ENCODE results near the gene FNIP1. TPM values are rescaled to one million over a fixed set of nuclear protein-coding genes. Genes with fewer than 3 reads are reported as not detected.
A peak's percentile ranks its signal among the peaks of the same experiment; 100 is the strongest.

The FNIP1 gene
- total and polyA plus RNA-seq, 2 donors from 2014 or later: 2.9 to 31.1 TPM

DNA sequence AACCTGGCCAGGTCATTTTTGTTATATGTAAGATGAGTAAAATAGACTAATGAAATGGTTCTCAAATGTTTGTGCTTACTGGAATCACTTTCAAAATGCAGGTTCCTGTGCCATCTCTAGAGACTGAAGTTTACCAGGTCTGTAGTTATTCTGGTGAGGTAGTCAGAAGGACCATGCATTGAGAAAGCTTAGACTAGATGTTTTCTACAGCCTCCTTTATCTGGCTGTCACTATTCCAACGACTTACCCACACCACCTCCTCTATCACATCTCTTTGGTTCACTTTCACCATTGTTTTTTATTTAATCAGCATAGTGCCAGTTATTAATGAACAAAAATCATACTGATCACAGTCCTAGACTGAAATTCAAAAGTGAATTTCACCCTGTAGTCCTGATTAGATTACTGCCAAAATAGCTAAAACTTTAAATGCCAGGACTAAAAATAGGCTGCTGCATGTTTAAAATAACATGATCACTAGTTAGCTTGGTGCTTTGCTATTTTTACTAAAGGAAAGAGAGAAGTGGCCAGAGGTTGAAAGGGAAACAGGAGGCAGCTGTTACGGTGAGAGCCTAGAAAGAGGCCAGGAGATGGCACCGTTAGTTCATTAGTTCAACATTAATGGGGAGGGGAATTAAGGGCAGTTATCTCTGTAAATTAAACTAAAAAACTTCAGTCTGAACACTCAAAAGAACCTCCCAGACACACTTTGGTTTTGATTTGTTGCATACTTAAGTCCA is 13.9 kb upstream of the FNIP1 start:
- H3K27ac ChIP-seq (ENCODE audit: low read depth in 2 of 2, low read length in 2 of 2): no peak overlapping the region
- DNase-seq (peak in 1 of 5 donors; percentile 7), FAIRE-seq (no peak)
- no peak overlapping the region for H3K9ac ChIP-seq (ENCODE audit: low read length in 3 of 3)
- H3K4me3 ChIP-seq (ENCODE audit: low read length in 3 of 3): no peak overlapping the region
- H3K36me3 ChIP-seq (ENCODE audit: control insufficient read depth in 2 of 3, insufficient read depth in 3 of 3, low read length in 3 of 3): no peaks in the 10 kb centered on the region
- no peaks in the 10 kb centered on the region for H3K27me3 ChIP-seq (ENCODE audit: control insufficient read depth, insufficient read depth, low read length)
- TF ChIP-seq, protein P1, sequence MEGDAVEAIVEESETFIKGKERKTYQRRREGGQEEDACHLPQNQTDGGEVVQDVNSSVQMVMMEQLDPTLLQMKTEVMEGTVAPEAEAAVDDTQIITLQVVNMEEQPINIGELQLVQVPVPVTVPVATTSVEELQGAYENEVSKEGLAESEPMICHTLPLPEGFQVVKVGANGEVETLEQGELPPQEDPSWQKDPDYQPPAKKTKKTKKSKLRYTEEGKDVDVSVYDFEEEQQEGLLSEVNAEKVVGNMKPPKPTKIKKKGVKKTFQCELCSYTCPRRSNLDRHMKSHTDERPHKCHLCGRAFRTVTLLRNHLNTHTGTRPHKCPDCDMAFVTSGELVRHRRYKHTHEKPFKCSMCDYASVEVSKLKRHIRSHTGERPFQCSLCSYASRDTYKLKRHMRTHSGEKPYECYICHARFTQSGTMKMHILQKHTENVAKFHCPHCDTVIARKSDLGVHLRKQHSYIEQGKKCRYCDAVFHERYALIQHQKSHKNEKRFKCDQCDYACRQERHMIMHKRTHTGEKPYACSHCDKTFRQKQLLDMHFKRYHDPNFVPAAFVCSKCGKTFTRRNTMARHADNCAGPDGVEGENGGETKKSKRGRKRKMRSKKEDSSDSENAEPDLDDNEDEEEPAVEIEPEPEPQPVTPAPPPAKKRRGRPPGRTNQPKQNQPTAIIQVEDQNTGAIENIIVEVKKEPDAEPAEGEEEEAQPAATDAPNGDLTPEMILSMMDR (IDR thresholded peaks at IDR 0.05; ENCODE audit: borderline replicate concordance, extremely low read depth, insufficient read depth): peak; percentile 22
- H3K4me1 ChIP-seq (ENCODE audit: control insufficient read depth in 2 of 3, insufficient read depth in 2 of 3, low read depth in 1 of 3, low read length in 3 of 3): no peaks in the 10 kb centered on the region
- no peaks in the 10 kb centered on the region for H3K9me3 ChIP-seq (ENCODE audit: control insufficient read depth in 2 of 3, insufficient read depth in 1 of 3, low read length in 3 of 3)
- intact Hi-C loops (cut with DNase I): no loop called here

DNA sequence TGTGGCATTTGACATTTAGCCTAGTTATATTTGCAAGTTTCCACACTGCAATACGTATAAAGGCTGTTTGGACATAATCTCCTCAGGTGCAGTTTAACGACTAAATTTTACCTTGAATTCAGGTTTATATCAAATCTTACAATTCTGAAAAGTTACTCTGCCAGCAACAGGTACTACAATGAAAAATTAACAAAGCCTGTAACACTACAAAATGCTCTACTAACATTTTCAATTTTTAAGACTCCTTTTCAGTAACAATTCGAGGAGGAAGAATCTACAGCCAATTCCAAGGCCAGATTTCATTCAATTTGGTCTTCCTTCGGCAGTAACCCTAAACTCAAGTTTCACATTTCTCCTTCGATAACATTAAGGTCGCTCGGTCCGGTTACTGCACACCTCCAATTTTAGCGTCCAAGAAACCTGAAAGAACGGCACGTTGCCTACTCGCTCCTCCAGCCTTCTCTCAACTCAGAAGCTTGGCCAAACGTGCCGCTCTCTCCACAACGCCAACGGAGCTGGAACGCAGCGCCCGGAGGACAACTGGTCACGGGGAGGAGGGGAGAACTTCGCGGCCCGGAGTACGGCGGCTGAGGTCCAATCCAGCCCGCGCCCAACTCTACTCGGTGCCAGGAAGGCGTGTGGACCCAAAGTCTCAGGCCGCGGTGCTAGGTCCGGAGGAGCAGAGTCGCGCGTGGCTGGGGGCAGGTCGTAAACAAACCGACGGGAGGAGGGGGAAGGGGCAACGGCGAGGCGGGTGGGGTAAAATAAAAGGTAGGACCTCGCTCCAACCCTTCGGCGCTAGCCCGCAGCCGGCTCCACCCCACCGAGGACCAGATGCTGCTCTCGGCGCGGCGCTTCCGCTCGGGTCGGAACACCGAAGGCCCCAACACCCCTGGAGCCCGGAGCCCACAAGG is 681 bp downstream of the FNIP1 start:
- no peak for FAIRE-seq
- peak overlapping the region; percentile 98 to 99 for H3K27ac ChIP-seq (ENCODE audit: low read depth in 2 of 2, low read length in 2 of 2)
- peaks cover 0 to 9% (median 3%) of the 10 kb centered on the region in 3 donors for H3K4me1 ChIP-seq (ENCODE audit: control insufficient read depth in 2 of 3, insufficient read depth in 2 of 3, low read depth in 1 of 3, low read length in 3 of 3)
- H3K4me3 ChIP-seq (ENCODE audit: low read length in 3 of 3): peak overlapping the region; percentile 89 to 95 (median 93)
- intact Hi-C loops (cut with DNase I): no loop called here
- peak overlapping the region; percentile 52 to 96 (median 83) for H3K9ac ChIP-seq (ENCODE audit: low read length in 3 of 3)
- TF ChIP-seq, protein P1 (IDR thresholded peaks at IDR 0.05; ENCODE audit: borderline replicate concordance, extremely low read depth, insufficient read depth): no peak
- DNase-seq: peak in 4 of 5 donors; percentile 65 to 92 (median 76)
- no peaks in the 10 kb centered on the region for H3K36me3 ChIP-seq (ENCODE audit: control insufficient read depth in 2 of 3, insufficient read depth in 3 of 3, low read length in 3 of 3)
- H3K9me3 ChIP-seq (ENCODE audit: control insufficient read depth in 2 of 3, insufficient read depth in 1 of 3, low read length in 3 of 3): no peaks in the 10 kb centered on the region
- no peaks in the 10 kb centered on the region for H3K27me3 ChIP-seq (ENCODE audit: control insufficient read depth, insufficient read depth, low read length)

DNA sequence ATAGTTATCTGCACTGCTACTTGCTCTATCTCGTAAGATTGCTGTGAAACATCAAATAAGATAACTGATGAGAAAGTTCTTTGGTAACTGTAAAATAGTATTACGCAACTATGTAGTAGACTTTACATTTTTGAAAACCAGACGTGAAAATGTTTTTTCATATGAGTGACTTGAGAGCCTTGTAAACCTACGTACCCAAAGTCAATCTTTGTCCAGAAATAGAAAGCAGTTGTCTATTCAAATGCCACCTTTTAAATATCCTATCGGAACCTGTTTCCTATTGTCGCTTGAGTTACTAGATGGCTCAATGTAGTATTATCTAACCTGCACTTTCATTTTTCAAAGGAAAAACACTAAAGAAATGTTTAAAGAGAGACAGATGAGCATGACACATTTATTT is 1.6 kb downstream of the FNIP1 start:
- DNase-seq (no peak), FAIRE-seq (no peak)
- intact Hi-C loops (cut with DNase I): no loop called here
- TF ChIP-seq, protein P1 (IDR thresholded peaks at IDR 0.05; ENCODE audit: borderline replicate concordance, extremely low read depth, insufficient read depth): no peak
- Histone ChIP-seq H3K27me3 (ENCODE audit: control insufficient read depth, insufficient read depth, low read length) (no peaks in the 10 kb centered on the region), H3K36me3 (ENCODE audit: control insufficient read depth in 2 of 3, insufficient read depth in 3 of 3, low read length in 3 of 3) (no peaks in the 10 kb centered on the region), H3K27ac (ENCODE audit: low read depth in 2 of 2, low read length in 2 of 2) (no peak overlapping the region), H3K9ac (ENCODE audit: low read length in 3 of 3) (no peak overlapping the region), H3K4me3 (ENCODE audit: low read length in 3 of 3) (peak overlapping the region in 2 of 3 donors; percentile 93 to 95), H3K4me1 (ENCODE audit: control insufficient read depth in 2 of 3, insufficient read depth in 2 of 3, low read depth in 1 of 3, low read length in 3 of 3) (peaks cover 0 to 9% (median 3%) of the 10 kb centered on the region in 3 donors), H3K9me3 (ENCODE audit: control insufficient read depth in 2 of 3, insufficient read depth in 1 of 3, low read length in 3 of 3) (no peaks in the 10 kb centered on the region)
